A375 (cell line): Measurements from ENCODE around the gene C12orf43. TPM values are rescaled to one million over a fixed set of nuclear protein-coding genes. Genes with fewer than 3 reads are reported as not detected.

Experiments
- total RNA-seq: library from RNA; depleted of rRNA; stranded (reverse); fragments of >200 nt; shearing (Covaris generic); gene quantifications from 2 replicates; pipeline ENCODE4 v1.2.3, GENCODE V29; 2014; rRNA removed

Gene C12orf43, protein sequence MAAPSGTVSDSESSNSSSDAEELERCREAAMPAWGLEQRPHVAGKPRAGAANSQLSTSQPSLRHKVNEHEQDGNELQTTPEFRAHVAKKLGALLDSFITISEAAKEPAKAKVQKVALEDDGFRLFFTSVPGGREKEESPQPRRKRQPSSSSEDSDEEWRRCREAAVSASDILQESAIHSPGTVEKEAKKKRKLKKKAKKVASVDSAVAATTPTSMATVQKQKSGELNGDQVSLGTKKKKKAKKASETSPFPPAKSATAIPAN
- 30.0 and 32.5 TPM in 2 replicates for total RNA-seq

DNA sequence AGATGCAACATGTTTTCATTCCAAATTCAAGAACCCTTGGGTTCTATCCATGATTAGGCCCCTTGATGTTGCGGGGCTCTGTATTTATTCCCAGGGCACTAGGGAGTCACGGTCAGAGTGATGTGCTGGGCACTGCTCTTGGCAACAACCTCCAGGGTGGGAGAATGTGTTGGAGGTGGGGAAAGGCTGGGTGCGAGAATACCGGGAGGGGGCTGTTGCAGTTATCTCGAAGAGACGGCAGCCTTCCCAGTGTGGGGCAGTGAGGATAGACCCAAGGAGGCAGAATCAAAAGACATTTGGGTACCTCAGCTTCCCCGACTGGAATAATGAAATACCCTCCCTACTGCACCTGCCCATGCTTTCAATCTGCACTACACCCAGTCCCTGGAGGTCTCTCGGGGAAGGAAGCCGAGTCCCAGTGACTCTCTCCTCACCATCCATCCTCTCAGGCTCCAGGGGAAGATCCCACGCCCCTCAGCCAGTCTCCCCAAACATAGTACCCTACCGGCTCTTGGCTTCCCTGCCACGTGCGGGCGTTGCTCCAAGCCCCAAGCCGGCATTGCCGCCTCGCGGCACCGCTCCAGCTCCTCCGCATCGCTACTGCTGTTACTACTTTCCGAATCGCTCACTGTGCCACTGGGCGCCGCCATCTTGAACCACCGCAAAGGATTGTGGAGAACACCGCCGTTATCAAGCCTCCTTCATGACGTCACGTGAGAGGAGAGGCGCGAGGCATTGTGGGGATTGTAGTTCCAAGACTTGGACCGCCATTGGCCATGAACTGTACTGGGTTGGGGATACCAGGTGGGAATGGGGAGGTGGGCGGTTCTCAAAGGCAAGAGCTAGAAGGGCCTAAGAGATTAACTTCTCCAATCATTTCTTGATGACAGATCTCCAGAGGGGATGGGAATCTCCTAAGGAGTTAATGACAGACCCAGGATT, at the start of gene C12orf43:
C12orf43 (minus strand) TSS at position 663 of the 942 bp plus-strand sequence; CDS start at position 650, 13 bp downstream.

DNA sequence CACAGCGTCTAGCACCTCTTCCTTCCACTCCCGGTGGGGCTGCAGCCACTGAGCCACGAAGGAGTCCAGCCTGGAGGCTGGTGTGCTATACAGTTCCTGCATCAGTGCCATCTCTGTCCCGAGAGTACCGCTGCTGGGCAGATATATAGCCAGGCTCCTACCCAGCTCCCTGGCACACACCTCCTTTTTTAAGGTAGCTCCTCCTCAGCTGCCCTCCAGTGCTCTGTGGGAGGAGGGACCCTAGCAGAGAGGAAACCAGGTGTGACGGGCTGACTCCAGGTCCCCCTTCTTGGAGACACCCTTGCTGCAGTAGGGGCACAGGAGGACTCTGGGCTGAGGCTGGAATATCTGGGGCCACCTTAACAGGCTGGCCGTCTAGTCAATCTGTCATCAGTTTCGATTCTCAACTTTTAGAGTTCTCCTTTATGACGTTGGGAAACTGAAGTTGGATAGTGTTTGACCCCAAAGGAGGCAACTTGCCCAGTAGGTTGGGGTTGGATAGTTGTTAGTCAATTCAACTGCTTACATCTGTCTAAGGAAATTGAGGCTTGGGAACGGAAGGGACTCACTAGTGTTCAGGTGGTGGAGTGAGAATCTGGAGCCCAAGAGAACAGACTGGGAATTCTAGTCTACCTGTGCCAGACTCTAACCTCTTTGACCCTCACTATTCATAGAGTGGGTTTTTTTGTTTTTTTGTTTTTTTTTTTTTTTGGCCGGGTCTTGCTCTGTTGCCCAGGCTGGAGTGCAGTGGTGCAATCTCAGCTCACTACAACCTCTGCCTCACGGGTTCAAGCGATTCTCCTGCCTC, 22.8 kb upstream of the C12orf43 start, which contains the start of gene OASL:
OASL (minus strand) TSS at position 386 of the 808 bp plus-strand sequence; CDS start at position 111, 275 bp downstream.

DNA sequence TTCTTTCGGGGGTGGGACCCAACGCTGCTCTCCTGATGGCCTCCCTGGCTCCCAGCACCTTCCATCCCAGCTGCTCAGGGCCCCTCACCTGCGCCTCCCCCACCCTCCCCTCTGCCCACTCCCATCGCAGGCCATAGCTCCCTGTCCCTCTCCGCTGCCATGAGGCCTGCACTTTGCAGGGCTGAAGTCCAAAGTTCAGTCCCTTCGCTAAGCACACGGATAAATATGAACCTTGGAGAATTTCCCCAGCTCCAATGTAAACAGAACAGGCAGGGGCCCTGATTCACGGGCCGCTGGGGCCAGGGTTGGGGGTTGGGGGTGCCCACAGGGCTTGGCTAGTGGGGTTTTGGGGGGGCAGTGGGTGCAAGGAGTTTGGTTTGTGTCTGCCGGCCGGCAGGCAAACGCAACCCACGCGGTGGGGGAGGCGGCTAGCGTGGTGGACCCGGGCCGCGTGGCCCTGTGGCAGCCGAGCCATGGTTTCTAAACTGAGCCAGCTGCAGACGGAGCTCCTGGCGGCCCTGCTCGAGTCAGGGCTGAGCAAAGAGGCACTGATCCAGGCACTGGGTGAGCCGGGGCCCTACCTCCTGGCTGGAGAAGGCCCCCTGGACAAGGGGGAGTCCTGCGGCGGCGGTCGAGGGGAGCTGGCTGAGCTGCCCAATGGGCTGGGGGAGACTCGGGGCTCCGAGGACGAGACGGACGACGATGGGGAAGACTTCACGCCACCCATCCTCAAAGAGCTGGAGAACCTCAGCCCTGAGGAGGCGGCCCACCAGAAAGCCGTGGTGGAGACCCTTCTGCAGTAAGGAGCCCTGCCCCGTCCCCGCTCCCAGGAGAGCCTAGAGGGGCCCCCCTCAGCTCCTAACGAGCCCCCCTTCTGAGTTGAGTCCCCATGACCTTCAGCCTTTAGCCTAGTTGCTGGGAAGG, 37.7 kb downstream of the C12orf43 start, which contains the start of gene HNF1A:
HNF1A (plus strand) TSS at position 248 of the 924 bp plus-strand sequence; CDS start at position 474, 226 bp downstream.

Other genes with a start within 250 kb of the C12orf43 start
- 8.7 and 9.3 TPM in 2 replicates for gene SPPL3, start 112.1 kb downstream of the C12orf43 start, total RNA-seq
- gene HNF1A, start 37.9 kb downstream of the C12orf43 start, total RNA-seq, result not detected in 2 replicates
- 0.87 and 1.2 TPM in 2 replicates for gene OASL, start 22.8 kb upstream of the C12orf43 start, total RNA-seq
- 0.19 and 0.75 TPM in 2 replicates for gene P2RX7, start 116.4 kb upstream of the C12orf43 start, total RNA-seq
- gene P2RX4, start 193.6 kb upstream of the C12orf43 start, total RNA-seq, result 3.5 and 5.0 TPM in 2 replicates